IMR-90 (cell line): ENCODE measurements around the gene RELL2. TPM values are rescaled to one million over a fixed set of nuclear protein-coding genes. Genes with fewer than 3 reads are reported as not detected.

Experiments
- ATAC-seq: fragments of 200-7000 bp; cut with Tn5 transposase; 2 replicates; pipeline ENCODE4 v1.9.1; 2020; ENCODE audit warnings: low read depth, mild to moderate bottlenecking, moderate library complexity
- BruUV-seq: library from RNA; stranded (reverse); fragments of 400-500 nt; replicated peaks from 2 replicates; lab custom pipeline; 2021; lab: Mats Ljungman, UMichigan
- CTCF ChIA-PET: fragments of 300-600 bp; formaldehyde crosslinking; extraction: SDS; loops from one replicate; lab custom pipeline; 2021; ENCODE audit warnings: antibody characterized with exemption; lab: Yijun Ruan, JAX
- POLR2A ChIA-PET: fragments of 300-600 bp; sonication (Branson Sonifier 250); formaldehyde crosslinking; loops from one replicate; lab custom pipeline; 2022; ENCODE audit warnings: antibody characterized with exemption; ENCODE audit not compliant: unreplicated experiment; lab: Charles Lee
- DNase-seq: peaks from one replicate; pipeline ENCODE4 v3.0.0; 2013
- H2AFZ ChIP-seq: replicated peaks from 2 replicates; pipeline ENCODE3; 2013; ENCODE audit warnings: low read length, mild to moderate bottlenecking; ENCODE audit not compliant: poor library complexity
- H2AK5ac ChIP-seq: 2 replicates; pipeline ENCODE4 v1.6.1; 2013; ENCODE audit warnings: low read depth, low read length, inconsistent platforms
- H2AK9ac ChIP-seq: replicated peaks from 2 replicates; pipeline ENCODE3; 2013; ENCODE audit warnings: mild to moderate bottlenecking, low read depth, low read length, moderate library complexity; ENCODE audit not compliant: poor library complexity
- H2BK120ac ChIP-seq: 2 replicates; pipeline ENCODE4 v1.6.1; 2013; ENCODE audit warnings: low read depth, low read length, inconsistent platforms
- H2BK15ac ChIP-seq: 3 replicates; pipeline ENCODE4 v1.6.1; 2013; ENCODE audit warnings: low read depth, low read length, inconsistent platforms
- H2BK20ac ChIP-seq: 2 replicates; pipeline ENCODE4 v1.6.1; 2013; ENCODE audit warnings: low read depth, mild to moderate bottlenecking, inconsistent platforms, low read length, moderate library complexity
- H2BK5ac ChIP-seq: 2 replicates; pipeline ENCODE4 v1.6.1; 2013; ENCODE audit warnings: mild to moderate bottlenecking, low read depth, low read length, inconsistent platforms; ENCODE audit not compliant: poor library complexity, severe bottlenecking
- H3K14ac ChIP-seq: replicated peaks from 2 replicates; pipeline ENCODE4 v1.6.1; 2013; ENCODE audit warnings: low read depth, low read length, inconsistent platforms
- H3K18ac ChIP-seq: 2 replicates; pipeline ENCODE4 v1.6.1; 2013; ENCODE audit warnings: low read depth, low read length, control low read depth
- H3K23ac ChIP-seq: 2 replicates; pipeline ENCODE4 v1.6.1; 2013; ENCODE audit warnings: low read depth, low read length, inconsistent platforms
- H3K27ac ChIP-seq: 2 replicates; pipeline ENCODE4 v1.5.1; 2013; ENCODE audit warnings: mild to moderate bottlenecking, control low read depth, low read length; ENCODE audit not compliant: insufficient read depth
- H3K27me3 ChIP-seq: 2 replicates; pipeline ENCODE4 v1.6.1; 2013; ENCODE audit warnings: low read length; ENCODE audit not compliant: control insufficient read depth, insufficient read depth
- H3K36me3 ChIP-seq: 2 replicates; pipeline ENCODE4 v1.6.1; 2013; ENCODE audit warnings: low read length, mixed read lengths; ENCODE audit not compliant: control insufficient read depth, insufficient read depth
- H3K4ac ChIP-seq: 2 replicates; pipeline ENCODE4 v1.6.1; 2013; ENCODE audit warnings: low read depth, low read length, inconsistent platforms
- H3K4me1 ChIP-seq: 2 replicates; pipeline ENCODE4 v1.6.1; 2013; ENCODE audit warnings: low read length, mixed read lengths; ENCODE audit not compliant: control insufficient read depth, insufficient read depth
- H3K4me2 ChIP-seq: 2 replicates; pipeline ENCODE4 v1.6.1; 2013; ENCODE audit warnings: low read depth, mild to moderate bottlenecking, control low read depth, low read length, moderate library complexity
- H3K4me3 ChIP-seq: 2 replicates; pipeline ENCODE4 v1.5.1; 2013; ENCODE audit warnings: low read depth, mild to moderate bottlenecking, control low read depth, low read length, moderate library complexity; ENCODE audit not compliant: insufficient read depth
- H3K56ac ChIP-seq: 2 replicates; pipeline ENCODE4 v1.6.1; 2013; ENCODE audit warnings: low read length, inconsistent platforms; ENCODE audit not compliant: insufficient read depth; ENCODE audit errors: extremely low read depth
- H3K79me1 ChIP-seq, 2 experiments: 2 replicates each; pipeline ENCODE4 v1.6.1; 2013; ENCODE audit warnings: low read length in 2 of 2, inconsistent platforms in 1 of 2, low read depth in 1 of 2
- H3K9ac ChIP-seq: 2 replicates; pipeline ENCODE4 v1.6.1; 2013; ENCODE audit warnings: low read depth, low read length, control low read depth
- H3K9me1 ChIP-seq: 2 replicates; pipeline ENCODE4 v1.6.1; 2013; ENCODE audit warnings: low read length, inconsistent platforms; ENCODE audit not compliant: insufficient read depth
- H3K9me3 ChIP-seq: 2 replicates; pipeline ENCODE4 v1.6.1; 2013; ENCODE audit warnings: low read length; ENCODE audit not compliant: control insufficient read depth, insufficient read depth
- H4K20me1 ChIP-seq: 2 replicates; pipeline ENCODE4 v1.6.1; 2013; ENCODE audit warnings: low read length, inconsistent platforms; ENCODE audit not compliant: insufficient read depth
- H4K5ac ChIP-seq: 2 replicates; pipeline ENCODE4 v1.6.1; 2013; ENCODE audit warnings: mild to moderate bottlenecking, low read depth, low read length, control low read depth
- H4K8ac ChIP-seq, 2 experiments: 2 replicates each; pipeline ENCODE4 v1.6.1; 2013; ENCODE audit warnings: low read depth in 2 of 2, low read length in 2 of 2, control low read depth in 1 of 2, inconsistent platforms in 1 of 2
- H4K91ac ChIP-seq: 2 replicates; pipeline ENCODE4 v1.6.1; 2013; ENCODE audit warnings: low read depth, low read length, inconsistent platforms; ENCODE audit not compliant: insufficient read depth
- BHLHE40 ChIP-seq: fragments of 150-350 bp; IDR thresholded peaks from 2 replicates; pipeline ENCODE4 v1.6.1; 2016; ENCODE audit warnings: mild to moderate bottlenecking, low read depth, low read length
- CEBPB ChIP-seq: IDR thresholded peaks from 2 replicates; pipeline ENCODE4 v1.6.1; 2012; ENCODE audit warnings: low read depth, low read length, improper control_type of control experiment
- CHD1 ChIP-seq: IDR thresholded peaks from 2 replicates; pipeline ENCODE4 v1.6.1; 2012; ENCODE audit warnings: low read depth, low read length, improper control_type of control experiment
- FOS ChIP-seq: fragments of 150-350 bp; IDR thresholded peaks from 2 replicates; pipeline ENCODE4 v1.6.1; 2016; ENCODE audit warnings: low read depth, low read length
- MAFK ChIP-seq: IDR thresholded peaks from 2 replicates; pipeline ENCODE4 v1.6.1; 2012; ENCODE audit warnings: low read depth, low read length, improper control_type of control experiment
- MAZ ChIP-seq: IDR thresholded peaks from 2 replicates; pipeline ENCODE4 v1.6.1; 2012; ENCODE audit warnings: low read depth, mild to moderate bottlenecking, low read length, improper control_type of control experiment, moderate library complexity, borderline replicate concordance
- MXI1 ChIP-seq: IDR thresholded peaks from 2 replicates; pipeline ENCODE4 v1.6.1; 2012; ENCODE audit warnings: low read depth, mild to moderate bottlenecking, low read length, moderate library complexity, borderline replicate concordance
- POLR2A ChIP-seq: IDR thresholded peaks from 2 replicates; pipeline ENCODE4 v1.6.1; 2012; ENCODE audit warnings: mild to moderate bottlenecking, low read depth, low read length
- RAD21 ChIP-seq: IDR thresholded peaks from 2 replicates; pipeline ENCODE4 v1.6.1; 2012; ENCODE audit warnings: low read length, improper control_type of control experiment
- RCOR1 ChIP-seq: IDR thresholded peaks from 2 replicates; pipeline ENCODE4 v1.6.1; 2012; ENCODE audit warnings: mild to moderate bottlenecking, low read length, improper control_type of control experiment; ENCODE audit not compliant: insufficient replicate concordance
- RFX5 ChIP-seq: IDR thresholded peaks from 2 replicates; pipeline ENCODE4 v1.8.0; 2012; ENCODE audit warnings: low read depth, mild to moderate bottlenecking, low read length, moderate library complexity
- SMC3 ChIP-seq: fragments of 150-350 bp; IDR thresholded peaks from 2 replicates; pipeline ENCODE4 v1.6.1; 2016; ENCODE audit warnings: low read depth, mild to moderate bottlenecking, antibody characterized with exemption, low read length, moderate library complexity
- WGBS, 2 experiments: methylation state at CpG; one replicate each; pipeline versions ENCODE4 v1.1.5 to v1.1.7; 2013; ENCODE audit warnings: missing lambda C conversion rate in 2 of 2; ENCODE audit not compliant: insufficient read length in 1 of 2; ENCODE audit errors: extremely low coverage in 2 of 2; 5-methylcytosine and 5-hydroxymethylcytosine counted together
- dilution Hi-C: fragments of 300-500 bp; cut with HindIII; formaldehyde crosslinking; loops from one replicate; pipeline ENCODE4 v1.14.3; 2018; ENCODE audit warnings: low sequenced_read_pairs; ENCODE audit not compliant: unreplicated experiment
- in situ Hi-C: fragments of 300-500 bp; cut with MboI; formaldehyde crosslinking; loops from 3 replicates; pipeline ENCODE4 v1.14.3; 2019; ENCODE audit warnings: low sequenced_read_pairs, inconsistent platforms, mixed read lengths
- intact Hi-C: fragments of 100-400 bp; cut with micrococcal nuclease; formaldehyde crosslinking; loops from 2 replicates; pipeline ENCODE4 v1.10.0; 2022
- polyA plus RNA-seq, 3 experiments: library from polyadenylated mRNA; depleted of rRNA; stranded (reverse); fragments of >200 nt; gene quantifications; 2 replicates each; pipeline ENCODE4 v1.2.3, GENCODE V29; 2012; ENCODE audit warnings: low replicate concordance in 1 of 3
- total RNA-seq: library from RNA; depleted of rRNA; stranded (reverse); fragments of >200 nt; gene quantifications from 2 replicates; pipeline ENCODE4 v1.2.3, GENCODE V29; 2012
- TF ChIP-seq, protein P1 (sequence below): conservative IDR thresholded peaks from 2 replicates; pipeline ENCODE4 v1.5.1; 2012; ENCODE audit warnings: mild to moderate bottlenecking, low read depth, low read length, improper control_type of control experiment

RELL2 gene
- total and polyA plus RNA-seq, 2 of the 4 experiments (the other 2 are of a cell fraction), result 2.2 to 7.6 TPM

DNA sequence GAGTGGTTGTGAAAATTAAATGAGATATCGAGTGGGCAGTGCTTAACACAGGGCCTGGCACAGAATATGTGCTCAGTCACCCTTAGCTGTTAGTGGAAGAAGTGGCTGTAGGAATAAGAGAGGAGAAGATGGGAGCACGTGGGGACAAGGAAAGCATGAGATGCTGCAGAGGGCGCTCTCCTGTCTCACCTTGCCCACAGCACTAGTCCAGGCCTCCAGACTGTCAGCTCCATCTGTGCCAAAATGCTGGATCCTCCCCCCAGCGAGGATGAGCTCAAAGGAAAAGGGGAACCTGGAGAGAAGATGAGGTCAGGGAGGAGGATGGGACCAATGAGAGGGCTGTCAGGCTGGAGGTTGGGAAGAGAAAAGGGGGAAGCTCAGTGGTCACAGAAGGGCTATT is 32.7 kb downstream of the RELL2 start:
- Histone ChIP-seq H2BK120ac (no peak overlapping the region), H2AK9ac (no peak overlapping the region), H3K4ac (no peak overlapping the region), H3K9ac (no peak overlapping the region), H3K9me3 (no peaks in the 10 kb centered on the region), H3K23ac (no peak overlapping the region), H4K8ac (no peak overlapping the region), H2BK15ac (no peak overlapping the region), H3K56ac (no peak overlapping the region), H3K9me1 (no peaks in the 10 kb centered on the region), H3K79me1 (no peaks in the 10 kb centered on the region), H2BK5ac (no peak overlapping the region), H3K27ac (no peak overlapping the region), H3K27me3 (no peaks in the 10 kb centered on the region), H3K4me2 (no peak overlapping the region), H4K5ac (no peak overlapping the region), H3K4me3 (no peak overlapping the region), H4K20me1 (no peaks in the 10 kb centered on the region), H3K18ac (no peak overlapping the region), H3K36me3 (peaks cover 20% of the 10 kb centered on the region), H2AK5ac (no peak overlapping the region), H3K4me1 (no peaks in the 10 kb centered on the region), H3K14ac (no peak overlapping the region), H2BK20ac (no peak overlapping the region), H4K91ac (no peak overlapping the region), H2AFZ (no peak overlapping the region)
- CTCF ChIA-PET, result interaction anchor here (1.5 kb wide), 1 partner anchor 291 kb away, joined by 3 read pairs; no protein-coding TSS in a partner anchor
- DNase-seq (no peak), ATAC-seq (no peak; the same call in 1 of the 2 replicates)
- WGBS, 2 experiments, result no CpG with 5 or more reads among the region's 4 CpGs
- dilution Hi-C loops, result no loop called here
- no TSS peak for BruUV-seq
- POLR2A ChIA-PET, result no interaction called here
- TF ChIP-seq RCOR1, result no peak
- TF ChIP-seq MAZ, result no peak
- no peak for TF ChIP-seq CEBPB
- TF ChIP-seq RAD21, result no peak
- no peak for TF ChIP-seq CHD1
- no peak for TF ChIP-seq FOS
- TF ChIP-seq MAFK, result no peak
- TF ChIP-seq RFX5, result no peak
- TF ChIP-seq BHLHE40, result no peak
- TF ChIP-seq, protein P1, sequence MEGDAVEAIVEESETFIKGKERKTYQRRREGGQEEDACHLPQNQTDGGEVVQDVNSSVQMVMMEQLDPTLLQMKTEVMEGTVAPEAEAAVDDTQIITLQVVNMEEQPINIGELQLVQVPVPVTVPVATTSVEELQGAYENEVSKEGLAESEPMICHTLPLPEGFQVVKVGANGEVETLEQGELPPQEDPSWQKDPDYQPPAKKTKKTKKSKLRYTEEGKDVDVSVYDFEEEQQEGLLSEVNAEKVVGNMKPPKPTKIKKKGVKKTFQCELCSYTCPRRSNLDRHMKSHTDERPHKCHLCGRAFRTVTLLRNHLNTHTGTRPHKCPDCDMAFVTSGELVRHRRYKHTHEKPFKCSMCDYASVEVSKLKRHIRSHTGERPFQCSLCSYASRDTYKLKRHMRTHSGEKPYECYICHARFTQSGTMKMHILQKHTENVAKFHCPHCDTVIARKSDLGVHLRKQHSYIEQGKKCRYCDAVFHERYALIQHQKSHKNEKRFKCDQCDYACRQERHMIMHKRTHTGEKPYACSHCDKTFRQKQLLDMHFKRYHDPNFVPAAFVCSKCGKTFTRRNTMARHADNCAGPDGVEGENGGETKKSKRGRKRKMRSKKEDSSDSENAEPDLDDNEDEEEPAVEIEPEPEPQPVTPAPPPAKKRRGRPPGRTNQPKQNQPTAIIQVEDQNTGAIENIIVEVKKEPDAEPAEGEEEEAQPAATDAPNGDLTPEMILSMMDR, result no peak
- TF ChIP-seq SMC3, result no peak
- TF ChIP-seq MXI1, result no peak
- no peak for TF ChIP-seq POLR2A
- in situ Hi-C loops, result no loop called here
- intact Hi-C loops, result no loop called here
